ENCODE measurements around the gene TSKU.

DNA sequence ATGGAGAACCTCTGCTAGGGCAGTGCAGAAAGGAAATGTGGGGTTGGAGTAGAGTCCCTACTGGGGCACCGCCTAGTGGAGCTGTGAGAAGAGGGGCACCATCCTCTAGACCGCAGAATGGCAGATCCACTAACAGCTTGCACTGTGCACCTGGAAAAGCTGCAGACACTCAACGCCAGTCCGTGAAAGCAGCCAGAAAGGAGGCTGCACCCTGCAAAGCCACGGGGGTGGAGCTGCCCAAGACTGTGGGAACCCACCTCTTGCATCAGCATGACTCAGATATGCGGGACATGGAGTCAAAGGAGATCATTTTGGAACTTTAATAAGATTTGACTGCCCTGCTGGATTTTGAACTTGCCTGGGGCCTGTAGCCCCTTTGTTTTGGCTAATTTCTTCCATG, 8.7 kb downstream of the TSKU start:
- TF ChIP-seq, protein P1, sequence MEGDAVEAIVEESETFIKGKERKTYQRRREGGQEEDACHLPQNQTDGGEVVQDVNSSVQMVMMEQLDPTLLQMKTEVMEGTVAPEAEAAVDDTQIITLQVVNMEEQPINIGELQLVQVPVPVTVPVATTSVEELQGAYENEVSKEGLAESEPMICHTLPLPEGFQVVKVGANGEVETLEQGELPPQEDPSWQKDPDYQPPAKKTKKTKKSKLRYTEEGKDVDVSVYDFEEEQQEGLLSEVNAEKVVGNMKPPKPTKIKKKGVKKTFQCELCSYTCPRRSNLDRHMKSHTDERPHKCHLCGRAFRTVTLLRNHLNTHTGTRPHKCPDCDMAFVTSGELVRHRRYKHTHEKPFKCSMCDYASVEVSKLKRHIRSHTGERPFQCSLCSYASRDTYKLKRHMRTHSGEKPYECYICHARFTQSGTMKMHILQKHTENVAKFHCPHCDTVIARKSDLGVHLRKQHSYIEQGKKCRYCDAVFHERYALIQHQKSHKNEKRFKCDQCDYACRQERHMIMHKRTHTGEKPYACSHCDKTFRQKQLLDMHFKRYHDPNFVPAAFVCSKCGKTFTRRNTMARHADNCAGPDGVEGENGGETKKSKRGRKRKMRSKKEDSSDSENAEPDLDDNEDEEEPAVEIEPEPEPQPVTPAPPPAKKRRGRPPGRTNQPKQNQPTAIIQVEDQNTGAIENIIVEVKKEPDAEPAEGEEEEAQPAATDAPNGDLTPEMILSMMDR (IDR thresholded peaks at IDR 0.05; ENCODE audit: borderline replicate concordance, extremely low read depth, low read length, poor library complexity, severe bottlenecking): no peak
- TF ChIP-seq EZH2 (IDR thresholded peaks at IDR 0.05; ENCODE audit: borderline replicate concordance, low read depth, low read length, severe bottlenecking): no peak
